ENCODE results near the gene NMUR1.
"Not testable (repeated sequence)": the region's sequence is repeated elsewhere in the genome, so short reads cannot be mapped to it uniquely, and the experiment has no call there.

The NMUR1 gene, protein sequence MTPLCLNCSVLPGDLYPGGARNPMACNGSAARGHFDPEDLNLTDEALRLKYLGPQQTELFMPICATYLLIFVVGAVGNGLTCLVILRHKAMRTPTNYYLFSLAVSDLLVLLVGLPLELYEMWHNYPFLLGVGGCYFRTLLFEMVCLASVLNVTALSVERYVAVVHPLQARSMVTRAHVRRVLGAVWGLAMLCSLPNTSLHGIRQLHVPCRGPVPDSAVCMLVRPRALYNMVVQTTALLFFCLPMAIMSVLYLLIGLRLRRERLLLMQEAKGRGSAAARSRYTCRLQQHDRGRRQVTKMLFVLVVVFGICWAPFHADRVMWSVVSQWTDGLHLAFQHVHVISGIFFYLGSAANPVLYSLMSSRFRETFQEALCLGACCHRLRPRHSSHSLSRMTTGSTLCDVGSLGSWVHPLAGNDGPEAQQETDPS

GRCh38 chr2:231530099-231531011, at the start of gene NMUR1:
Gene NMUR1, minus strand, starts transcription at chr2:231530445. Its CDS starts 84 bp downstream, at chr2:231530361.
- peak; percentile 36 for DNase-seq

GRCh38 chr2:231579560-231579959, 49.3 kb upstream of the NMUR1 start:
- DNase-seq = no peak

DNA sequence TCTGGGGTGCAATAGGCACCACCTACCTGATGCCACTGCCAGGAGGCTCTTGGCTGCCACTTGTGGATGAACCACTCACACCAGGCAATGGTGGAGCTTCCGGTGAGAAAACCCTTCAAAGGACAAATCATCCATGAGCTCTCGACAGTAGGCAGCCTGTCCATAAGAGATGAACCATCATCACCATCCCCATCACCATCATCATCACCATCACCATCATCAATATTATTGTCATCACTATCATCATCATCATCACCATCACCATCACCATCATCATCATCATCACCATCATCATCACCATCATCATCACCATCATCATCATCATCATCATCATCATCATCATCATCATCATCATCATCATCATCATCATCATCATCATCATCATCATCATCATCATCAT, 48.4 kb upstream of the NMUR1 start:
- not testable (repeated sequence) for DNase-seq

- no peak for DNase-seq
Measured at GRCh38 chr2:231576465-231576864, 46.2 kb upstream of the NMUR1 start.

- DNase-seq = no peak
Measured at GRCh38 chr2:231575612-231576256, 45.5 kb upstream of the NMUR1 start.

GRCh38 chr2:231573698-231574421, 43.6 kb upstream of the NMUR1 start:
- DNase-seq = no peak

- DNase-seq = no peak
Measured at GRCh38 chr2:231573096-231573495, 42.9 kb upstream of the NMUR1 start.

- DNase-seq = no peak
Measured at GRCh38 chr2:231571661-231572191, 41.5 kb upstream of the NMUR1 start.

DNA sequence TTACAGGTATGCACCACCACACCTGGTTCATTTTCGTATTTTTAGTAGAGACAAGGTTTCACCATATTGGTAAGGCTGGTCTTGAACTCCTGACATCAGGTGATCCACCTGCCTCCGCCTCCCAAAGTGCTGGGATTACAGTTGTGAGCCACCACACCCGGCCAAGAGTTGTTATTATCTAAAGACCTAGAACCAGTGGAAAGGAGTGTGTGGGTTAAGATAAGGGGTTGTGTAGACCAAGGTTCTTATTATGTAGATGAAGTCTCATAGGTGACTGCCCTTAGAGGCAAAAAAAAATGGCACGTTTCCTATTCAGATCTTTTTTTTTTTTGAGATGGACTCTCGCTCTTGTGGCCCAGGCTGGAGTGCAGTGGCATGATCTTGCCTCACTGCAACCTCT, 40.7 kb upstream of the NMUR1 start:
- DNase-seq = not testable (repeated sequence)

DNA sequence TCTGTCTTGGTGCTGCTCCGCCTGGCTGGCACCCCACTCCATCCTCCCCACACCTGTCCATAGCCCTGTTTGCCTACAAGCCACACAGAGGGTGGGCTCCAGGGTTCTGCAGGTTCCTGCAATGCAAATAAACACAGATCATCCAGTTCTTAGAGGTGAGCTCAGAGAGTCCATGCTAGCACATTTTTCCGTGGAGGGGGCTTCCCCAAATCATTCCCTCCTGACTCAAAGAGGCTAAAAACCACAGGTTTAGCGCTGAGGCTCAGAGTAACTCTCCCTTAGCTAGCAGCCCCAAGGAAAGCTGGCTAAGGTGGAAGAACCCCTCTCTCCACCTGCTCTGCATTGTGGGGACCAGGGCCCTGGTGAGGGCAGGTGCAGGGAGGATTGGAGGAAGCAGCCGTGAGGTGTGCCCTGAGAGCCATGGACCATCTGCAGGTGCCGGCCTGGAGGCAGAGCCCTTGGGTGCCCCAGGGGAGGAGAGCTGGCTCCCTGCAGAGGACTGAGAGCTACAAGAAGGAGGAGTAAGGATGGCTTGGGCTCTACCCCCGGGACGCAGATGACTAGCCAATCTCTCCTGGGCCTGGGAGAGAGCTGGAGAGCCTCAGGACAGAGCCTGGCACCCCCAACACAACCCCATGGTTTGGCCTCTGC, 38.7 kb upstream of the NMUR1 start:
- no peak for DNase-seq

DNA sequence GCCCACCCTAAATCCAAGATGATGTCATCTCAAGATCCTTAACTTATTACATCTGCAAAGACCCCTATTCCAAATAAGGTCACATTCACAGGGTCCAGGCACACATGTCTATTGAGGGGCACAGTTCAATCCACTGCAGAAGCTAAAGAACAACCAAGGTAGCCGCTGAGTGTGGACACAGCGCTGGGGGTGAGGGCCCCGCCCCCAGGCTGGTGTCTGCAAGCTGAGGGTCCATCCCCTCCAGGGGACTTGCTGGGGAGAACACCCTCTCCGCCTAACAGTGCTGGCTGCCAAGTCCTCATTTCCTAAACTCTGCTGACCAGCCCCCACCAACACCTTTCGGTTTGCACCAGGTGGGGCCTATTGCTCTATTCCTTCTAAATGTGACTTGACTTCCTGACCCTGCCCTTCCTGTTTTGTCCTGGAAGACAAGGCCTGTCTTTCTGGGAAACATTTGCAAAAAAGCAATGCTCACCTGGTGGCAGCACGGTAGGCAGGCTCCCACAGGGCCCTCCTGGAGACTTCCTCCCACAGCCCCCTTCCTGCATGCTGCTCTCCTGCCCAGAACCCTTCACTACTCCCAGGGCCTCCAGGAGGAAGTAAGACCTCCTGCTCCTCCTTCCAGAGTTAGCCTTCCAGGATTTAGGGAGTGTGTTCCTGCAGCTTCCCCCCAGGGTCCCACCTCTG, 38.0 kb upstream of the NMUR1 start:
- DNase-seq = no peak

- DNase-seq = no peak
Measured at GRCh38 chr2:231567159-231567558, 36.9 kb upstream of the NMUR1 start.

GRCh38 chr2:231565887-231566594, 35.8 kb upstream of the NMUR1 start:
- DNase-seq = no peak

- peak; percentile 66 for DNase-seq
Measured at GRCh38 chr2:231563378-231563961, 33.2 kb upstream of the NMUR1 start.

- DNase-seq = peak; percentile 64
Measured at GRCh38 chr2:231557571-231558217, 27.4 kb upstream of the NMUR1 start.

DNA sequence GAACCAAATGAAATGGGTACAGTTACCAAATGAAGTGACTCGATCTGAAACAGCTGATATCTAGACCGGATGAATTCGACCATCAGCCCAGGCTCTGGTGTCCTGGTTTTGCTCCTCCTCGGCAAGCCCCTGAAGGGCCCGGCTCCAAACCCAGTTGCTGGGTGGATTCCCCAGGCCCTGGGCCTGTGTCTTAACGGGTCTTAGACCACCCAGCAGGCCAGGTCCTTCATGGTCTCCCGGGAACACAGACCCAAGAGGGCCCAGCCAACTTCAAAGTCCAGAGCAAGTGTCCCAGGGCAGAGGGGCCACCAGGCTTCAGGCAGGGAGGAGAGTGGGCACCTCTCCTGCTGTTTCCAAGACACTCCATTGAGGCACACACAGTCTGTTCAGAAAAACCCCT, 26.7 kb upstream of the NMUR1 start:
- DNase-seq = no peak

- not testable (repeated sequence) for DNase-seq
Measured at GRCh38 chr2:231556496-231556895, 26.3 kb upstream of the NMUR1 start.

- peak; percentile 66 for DNase-seq
Measured at GRCh38 chr2:231554748-231555545, 24.7 kb upstream of the NMUR1 start.

DNA sequence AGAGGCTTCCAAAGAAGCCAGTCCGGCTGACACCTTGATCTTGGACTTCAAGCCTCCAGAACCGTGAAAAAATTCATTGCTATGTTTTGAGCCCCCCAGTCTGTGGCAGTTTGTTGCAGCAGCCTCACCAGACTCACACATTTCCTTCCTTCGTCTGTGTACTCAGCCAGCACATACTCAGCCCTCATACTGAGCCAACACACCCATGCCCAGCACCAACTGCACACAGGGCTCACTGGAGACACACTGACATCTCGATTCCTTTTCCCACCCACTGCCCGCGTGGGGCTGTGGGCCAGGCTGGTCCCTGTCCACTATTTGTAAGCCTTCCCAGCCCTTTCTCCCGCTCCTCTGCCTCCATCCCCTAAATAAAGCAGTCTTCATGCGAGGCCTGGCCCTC, 24.1 kb upstream of the NMUR1 start:
- DNase-seq = no peak
